Kidney tubule cell (primary cell): ENCODE data around the gene TMPRSS6.

ENCODE experiments used
- DNase-seq: peaks from one replicate; pipeline ENCODE4 v3.0.0-alpha.2; 2018; ENCODE audit warnings: low spot score

TMPRSS6 gene

GRCh38 chr22:37050913-37051312 lies 58.6 kb downstream of the TMPRSS6 start:
- DNase-seq = no peak

- DNase-seq = no peak
Measured at GRCh38 chr22:37049224-37049623, 60.3 kb downstream of the TMPRSS6 start.

GRCh38 chr22:37048133-37048532 lies 61.4 kb downstream of the TMPRSS6 start:
- no peak for DNase-seq

- no peak for DNase-seq
Measured at GRCh38 chr22:37047006-37047405, 62.5 kb downstream of the TMPRSS6 start.

- no peak for DNase-seq
Measured at GRCh38 chr22:37046589-37046988, 62.9 kb downstream of the TMPRSS6 start.

GRCh38 chr22:37045958-37046357 lies 63.6 kb downstream of the TMPRSS6 start:
- peak; percentile 55 for DNase-seq

GRCh38 chr22:37044634-37045625 lies 64.6 kb downstream of the TMPRSS6 start:
- DNase-seq = peak; percentile 76

GRCh38 chr22:37043828-37044538 lies 65.5 kb downstream of the TMPRSS6 start:
- peak; percentile 77 for DNase-seq

- no peak for DNase-seq
Measured at GRCh38 chr22:37043209-37043827, 66.2 kb downstream of the TMPRSS6 start.

- DNase-seq = no peak
Measured at GRCh38 chr22:37039466-37039865, 70.0 kb downstream of the TMPRSS6 start.

GRCh38 chr22:37037669-37038068 lies 71.8 kb downstream of the TMPRSS6 start:
- DNase-seq = no peak

GRCh38 chr22:37036655-37037377 lies 72.7 kb downstream of the TMPRSS6 start:
- DNase-seq = no peak

- DNase-seq = no peak
Measured at GRCh38 chr22:37033605-37034430, 75.7 kb downstream of the TMPRSS6 start.

GRCh38 chr22:37032535-37033460 lies 76.7 kb downstream of the TMPRSS6 start:
- DNase-seq = peak; percentile 92

GRCh38 chr22:37032134-37032534 lies 77.4 kb downstream of the TMPRSS6 start:
- peak; percentile 30 for DNase-seq

- DNase-seq = no peak
Measured at GRCh38 chr22:37030560-37031281, 78.8 kb downstream of the TMPRSS6 start.

- DNase-seq = no peak
Measured at GRCh38 chr22:37028692-37029674, 80.5 kb downstream of the TMPRSS6 start.

GRCh38 chr22:37027556-37027955 lies 82.0 kb downstream of the TMPRSS6 start:
- DNase-seq = no peak
